Mesendoderm (in vitro differentiated cells): ENCODE data around the gene TSHZ2.

Experiments
- DNase-seq: peaks from one replicate; pipeline ENCODE4 v3.0.0; 2013
- H2AK5ac ChIP-seq: 2 replicates; pipeline ENCODE4 v1.6.1; 2013; ENCODE audit warnings: low read length, inconsistent platforms
- H2BK120ac ChIP-seq: 2 replicates; pipeline ENCODE4 v1.6.1; 2013; ENCODE audit warnings: low read depth, mild to moderate bottlenecking, low read length, moderate library complexity, mixed read lengths
- H2BK15ac ChIP-seq: replicated peaks from 2 replicates; pipeline ENCODE4 v1.6.1; 2013; ENCODE audit warnings: low read depth, mild to moderate bottlenecking, moderate library complexity
- H2BK5ac ChIP-seq: 2 replicates; pipeline ENCODE4 v1.6.1; 2013; ENCODE audit warnings: low read length, inconsistent platforms
- H3K18ac ChIP-seq: 2 replicates; pipeline ENCODE4 v1.6.1; 2013; ENCODE audit warnings: mild to moderate bottlenecking, low read length, mixed read lengths
- H3K23ac ChIP-seq: one replicate; pipeline ENCODE4 v1.6.1; 2013; ENCODE audit warnings: low read length
- H3K27ac ChIP-seq: 2 replicates; pipeline ENCODE4 v1.5.1; 2013; ENCODE audit warnings: low read depth, mild to moderate bottlenecking, inconsistent platforms, low read length, moderate library complexity
- H3K27me3 ChIP-seq: 2 replicates; pipeline ENCODE4 v1.6.1; 2013; ENCODE audit warnings: low read length, control low read depth, mild to moderate bottlenecking, inconsistent platforms; ENCODE audit not compliant: insufficient read depth, poor library complexity
- H3K36me3 ChIP-seq: 2 replicates; pipeline ENCODE4 v1.6.1; 2013; ENCODE audit warnings: low read length, inconsistent platforms; ENCODE audit not compliant: control insufficient read depth, insufficient read depth
- H3K4ac ChIP-seq: one replicate; pipeline ENCODE4 v1.6.1; 2013; ENCODE audit warnings: low read depth, mild to moderate bottlenecking, low read length, moderate library complexity
- H3K4me1 ChIP-seq: 2 replicates; pipeline ENCODE4 v1.6.1; 2013; ENCODE audit warnings: low read depth, low read length, inconsistent platforms; ENCODE audit not compliant: control insufficient read depth
- H3K4me2 ChIP-seq: 2 replicates; pipeline ENCODE4 v1.6.1; 2013; ENCODE audit warnings: low read length
- H3K4me3 ChIP-seq: 2 replicates; pipeline ENCODE4 v1.5.1; 2013; ENCODE audit warnings: mild to moderate bottlenecking, low read length
- H3K56ac ChIP-seq: one replicate; pipeline ENCODE4 v1.6.1; 2013; ENCODE audit warnings: low read length
- H3K79me1 ChIP-seq: 2 replicates; pipeline ENCODE4 v1.6.1; 2013; ENCODE audit warnings: low read length, inconsistent platforms
- H3K79me2 ChIP-seq: 2 replicates; pipeline ENCODE4 v1.6.1; 2013; ENCODE audit warnings: mild to moderate bottlenecking, low read length; ENCODE audit not compliant: control insufficient read depth, insufficient read depth
- H3K9ac ChIP-seq: 2 replicates; pipeline ENCODE4 v1.6.1; 2013; ENCODE audit warnings: low read length, inconsistent platforms
- H4K5ac ChIP-seq: one replicate; pipeline ENCODE4 v1.6.1; 2013; ENCODE audit warnings: low read length
- H4K8ac ChIP-seq: one replicate; pipeline ENCODE4 v1.6.1; 2013; ENCODE audit warnings: low read depth, mild to moderate bottlenecking, control low read depth, low read length, moderate library complexity
- WGBS: extraction: QIAGEN DNeasy Blood & Tissue Kit; methylation state at CpG from one replicate; pipeline ENCODE4 v1.1.7; 2013; ENCODE audit warnings: low lambda C conversion rate, missing lambda C conversion rate; ENCODE audit not compliant: insufficient coverage; ENCODE audit errors: extremely low coverage; 5-methylcytosine and 5-hydroxymethylcytosine counted together

The TSHZ2 gene

DNA sequence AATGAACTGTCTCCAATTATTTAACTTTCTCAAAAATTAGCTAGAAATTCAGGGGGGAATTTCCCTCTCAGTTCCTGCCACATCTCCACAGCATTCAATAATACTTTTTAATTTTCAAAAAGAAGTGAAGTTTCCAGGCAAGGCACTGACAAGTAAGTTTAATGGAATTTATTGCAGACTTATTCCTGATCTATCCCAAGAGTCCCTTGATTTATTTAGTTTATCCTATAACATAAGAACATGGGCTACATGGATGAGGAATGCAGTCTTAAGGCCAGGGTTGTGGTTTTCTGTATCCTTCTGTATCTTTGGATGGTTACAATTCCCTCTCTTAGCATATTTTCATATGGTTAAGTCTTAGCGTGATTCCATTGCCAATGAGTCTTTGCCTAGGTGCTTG is 126.5 kb downstream of the TSHZ2 start:
- Histone ChIP-seq H3K36me3 (no peaks in the 10 kb centered on the region), H4K8ac (no peak overlapping the region), H3K23ac (no peak overlapping the region), H2BK15ac (no peak overlapping the region), H3K79me2 (no peaks in the 10 kb centered on the region), H2AK5ac (no peak overlapping the region), H3K27ac (no peak overlapping the region), H3K18ac (no peak overlapping the region), H2BK120ac (no peak overlapping the region), H3K79me1 (no peaks in the 10 kb centered on the region), H3K4me3 (no peak overlapping the region), H3K27me3 (no peaks in the 10 kb centered on the region), H3K56ac (no peak overlapping the region), H3K9ac (no peak overlapping the region), H3K4me1 (no peaks in the 10 kb centered on the region), H3K4me2 (no peak overlapping the region), H2BK5ac (no peak overlapping the region), H4K5ac (no peak overlapping the region), H3K4ac (no peak overlapping the region)
- no CpG with 5 or more reads among the region's 1 CpG for WGBS
- DNase-seq: no peak

- H2BK120ac ChIP-seq: no peak overlapping the region
- no peak overlapping the region for H2BK15ac ChIP-seq
- H3K4me3 ChIP-seq: no peak overlapping the region
- H3K56ac ChIP-seq: no peak overlapping the region
- H3K4me2 ChIP-seq: no peak overlapping the region
- H3K27me3 ChIP-seq: no peaks in the 10 kb centered on the region
- no peak overlapping the region for H3K9ac ChIP-seq
- WGBS: no CpG with 5 or more reads among the region's 2 CpGs
- H2AK5ac ChIP-seq: no peak overlapping the region
- H4K5ac ChIP-seq: no peak overlapping the region
- H3K79me1 ChIP-seq: no peaks in the 10 kb centered on the region
- no peak overlapping the region for H2BK5ac ChIP-seq
- no peak overlapping the region for H4K8ac ChIP-seq
- H3K18ac ChIP-seq: no peak overlapping the region
- H3K36me3 ChIP-seq: no peaks in the 10 kb centered on the region
- H3K27ac ChIP-seq: no peak overlapping the region
- DNase-seq: no peak
- no peak overlapping the region for H3K23ac ChIP-seq
- no peaks in the 10 kb centered on the region for H3K79me2 ChIP-seq
- no peaks in the 10 kb centered on the region for H3K4me1 ChIP-seq
- H3K4ac ChIP-seq: no peak overlapping the region
Observed at GRCh38 chr20:53099856-53100255, 127.7 kb downstream of the TSHZ2 start.

DNA sequence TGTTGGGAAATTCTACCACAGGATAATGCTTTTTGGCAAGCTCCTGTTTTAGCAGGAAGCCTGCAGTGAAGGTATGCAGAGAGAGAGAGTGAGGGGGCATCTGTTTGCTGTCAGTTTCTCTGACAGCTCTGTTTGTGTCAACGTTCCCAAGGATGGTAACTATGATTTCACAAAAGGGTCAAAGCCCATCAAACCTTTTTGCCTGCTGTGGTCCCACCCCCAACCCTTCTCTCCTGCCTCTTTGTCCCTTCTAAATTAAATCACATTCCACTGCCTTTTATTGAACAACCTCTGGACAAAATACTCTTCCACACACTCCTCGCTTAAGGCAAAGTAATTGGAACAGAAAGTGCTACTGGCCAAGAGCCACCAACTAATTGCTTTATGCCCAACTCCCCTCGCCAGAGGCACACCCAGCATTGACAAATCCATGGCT is 128.3 kb downstream of the TSHZ2 start:
- Histone ChIP-seq H3K4me1 (no peaks in the 10 kb centered on the region), H3K4me3 (no peak overlapping the region), H2AK5ac (no peak overlapping the region), H3K79me2 (no peaks in the 10 kb centered on the region), H3K23ac (no peak overlapping the region), H3K56ac (no peak overlapping the region), H4K8ac (no peak overlapping the region), H3K4me2 (no peak overlapping the region), H3K27ac (no peak overlapping the region), H4K5ac (no peak overlapping the region), H3K9ac (no peak overlapping the region), H3K79me1 (no peaks in the 10 kb centered on the region), H2BK5ac (no peak overlapping the region), H2BK15ac (no peak overlapping the region), H3K18ac (no peak overlapping the region), H2BK120ac (no peak overlapping the region), H3K4ac (no peak overlapping the region), H3K36me3 (no peaks in the 10 kb centered on the region), H3K27me3 (no peaks in the 10 kb centered on the region)
- WGBS: no CpG with 5 or more reads among the region's 3 CpGs
- no peak for DNase-seq

DNA sequence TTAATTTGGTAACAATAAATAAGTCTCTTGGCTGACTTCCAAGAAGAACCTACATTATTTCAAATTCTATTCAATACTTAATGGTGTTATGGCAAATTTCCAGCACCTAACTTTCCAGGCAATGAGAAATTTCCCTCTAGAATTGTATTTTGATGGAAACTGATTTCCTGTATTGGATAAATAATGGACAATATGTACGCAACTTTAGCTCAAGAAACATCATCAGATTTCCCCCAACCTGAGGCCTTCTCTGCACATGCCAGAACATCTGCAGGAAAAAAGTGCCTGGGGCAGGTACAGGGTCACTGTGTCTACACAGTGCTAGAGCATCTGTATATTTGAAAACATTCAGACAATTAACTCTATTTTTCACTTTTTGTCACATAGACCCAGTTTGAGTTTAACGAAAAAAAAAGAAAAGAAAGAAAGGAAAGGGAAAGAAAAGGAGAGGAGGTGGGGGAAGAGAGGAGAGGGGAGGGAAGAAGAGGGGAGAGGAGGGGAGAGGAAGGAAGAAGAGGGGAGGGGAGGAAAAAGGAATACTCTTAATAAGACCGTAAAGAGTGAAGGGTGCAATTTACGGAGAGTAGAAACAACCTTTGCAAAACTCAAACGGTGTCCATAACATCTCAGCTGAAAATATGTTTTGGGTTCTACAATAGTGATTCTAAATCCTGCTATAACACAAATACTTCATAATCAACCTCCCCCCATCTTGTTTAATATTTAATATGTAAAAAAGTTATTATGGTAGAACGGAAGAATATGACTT is 130.0 kb downstream of the TSHZ2 start:
- H3K79me1 ChIP-seq: no peaks in the 10 kb centered on the region
- 100% methylated on average over 2 of the region's 6 CpGs for WGBS
- no peak overlapping the region for H3K56ac ChIP-seq
- no peak overlapping the region for H3K4ac ChIP-seq
- no peak overlapping the region for H2BK5ac ChIP-seq
- no peak overlapping the region for H3K4me3 ChIP-seq
- H3K18ac ChIP-seq: no peak overlapping the region
- H2BK120ac ChIP-seq: no peak overlapping the region
- H3K9ac ChIP-seq: no peak overlapping the region
- H2AK5ac ChIP-seq: no peak overlapping the region
- H3K4me1 ChIP-seq: no peaks in the 10 kb centered on the region
- no peak for DNase-seq
- no peak overlapping the region for H2BK15ac ChIP-seq
- no peak overlapping the region for H3K27ac ChIP-seq
- no peaks in the 10 kb centered on the region for H3K36me3 ChIP-seq
- H4K5ac ChIP-seq: no peak overlapping the region
- H3K27me3 ChIP-seq: no peaks in the 10 kb centered on the region
- no peaks in the 10 kb centered on the region for H3K79me2 ChIP-seq
- no peak overlapping the region for H3K23ac ChIP-seq
- no peak overlapping the region for H4K8ac ChIP-seq
- H3K4me2 ChIP-seq: no peak overlapping the region

DNA sequence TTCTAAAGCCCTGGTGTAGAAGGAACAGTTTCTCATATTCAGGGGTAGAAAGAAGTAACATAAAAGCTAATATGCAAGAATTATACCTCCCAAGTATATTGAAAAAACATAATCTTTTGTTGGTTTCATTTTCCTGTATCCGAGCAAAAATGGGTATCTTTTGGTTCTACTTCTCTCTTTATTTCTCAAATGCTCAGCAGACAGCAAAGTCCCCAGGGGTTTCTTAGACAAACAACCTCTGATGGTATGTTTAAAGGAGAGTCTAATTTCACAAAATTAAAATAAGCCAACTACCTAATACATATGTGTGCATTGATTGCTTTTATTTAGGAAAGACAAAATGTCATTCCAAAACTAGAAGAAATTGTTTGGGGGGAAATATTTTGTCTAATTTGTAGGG is 131.0 kb downstream of the TSHZ2 start:
- H3K4ac ChIP-seq: no peak overlapping the region
- no peak overlapping the region for H3K23ac ChIP-seq
- H3K27ac ChIP-seq: no peak overlapping the region
- H3K9ac ChIP-seq: no peak overlapping the region
- no peak overlapping the region for H3K4me2 ChIP-seq
- no peak overlapping the region for H2BK5ac ChIP-seq
- H3K4me1 ChIP-seq: no peaks in the 10 kb centered on the region
- H4K5ac ChIP-seq: no peak overlapping the region
- no peak overlapping the region for H4K8ac ChIP-seq
- no peaks in the 10 kb centered on the region for H3K36me3 ChIP-seq
- H2BK120ac ChIP-seq: no peak overlapping the region
- no peaks in the 10 kb centered on the region for H3K79me1 ChIP-seq
- WGBS: no CpG with 5 or more reads among the region's 1 CpG
- H3K79me2 ChIP-seq: no peaks in the 10 kb centered on the region
- no peak overlapping the region for H3K18ac ChIP-seq
- H2AK5ac ChIP-seq: no peak overlapping the region
- no peak overlapping the region for H3K56ac ChIP-seq
- no peak for DNase-seq
- no peak overlapping the region for H2BK15ac ChIP-seq
- H3K4me3 ChIP-seq: no peak overlapping the region
- H3K27me3 ChIP-seq: no peaks in the 10 kb centered on the region

- WGBS: no CpG with 5 or more reads among the region's 7 CpGs
- H3K36me3 ChIP-seq: no peaks in the 10 kb centered on the region
- H3K9ac ChIP-seq: no peak overlapping the region
Observed at GRCh38 chr20:53104884-53105283, 132.7 kb downstream of the TSHZ2 start.

More at GRCh38 chr20:53104884-53105283, 132.7 kb downstream of the TSHZ2 start:
- Histone ChIP-seq H3K27ac (no peak overlapping the region), H3K4ac (no peak overlapping the region), H3K4me3 (no peak overlapping the region), H3K27me3 (no peaks in the 10 kb centered on the region), H3K4me2 (no peak overlapping the region), H2AK5ac (no peak overlapping the region), H2BK15ac (no peak overlapping the region), H3K79me1 (no peaks in the 10 kb centered on the region), H2BK5ac (no peak overlapping the region), H3K18ac (no peak overlapping the region), H2BK120ac (no peak overlapping the region), H3K56ac (no peak overlapping the region), H3K4me1 (no peaks in the 10 kb centered on the region), H4K5ac (no peak overlapping the region), H4K8ac (no peak overlapping the region), H3K79me2 (no peaks in the 10 kb centered on the region), H3K23ac (no peak overlapping the region)
- no peak for DNase-seq
